Ovary (tissue), 9 donors: ENCODE data around the gene STK38L. TPM values are rescaled to one million over a fixed set of nuclear protein-coding genes. Genes with fewer than 3 reads are reported as not detected.

Experiments used
- DNase-seq, 5 donors: peaks; one replicate each; pipeline ENCODE4 v3.0.0-alpha.2; 2019 to 2020
- H3K27ac ChIP-seq, 2 donors: fragments of 200-600 bp; one replicate each; pipeline versions ENCODE4 v1.5.1 to v1.8.0; 2019 to 2022
- H3K27me3 ChIP-seq: fragments of 200-600 bp; one replicate; pipeline ENCODE4 v1.8.0; 2022
- H3K36me3 ChIP-seq: fragments of 200-600 bp; sonication (generic); one replicate; pipeline ENCODE4 v1.5.1; 2019
- H3K4me1 ChIP-seq: one replicate; pipeline ENCODE4 v1.8.1; 2013; ENCODE audit warnings: mild to moderate bottlenecking, moderate library complexity; ENCODE audit not compliant: insufficient read depth
- H3K4me3 ChIP-seq: fragments of 200-600 bp; sonication (generic); one replicate; pipeline ENCODE4 v1.5.1; 2017
- H3K9me3 ChIP-seq, 2 donors: fragments of 200-600 bp in 1 of 2; sonication (generic) in 1 of 2; one replicate each; pipeline versions ENCODE4 v1.5.1 to v1.8.1; 2013 to 2019; ENCODE audit warnings: mild to moderate bottlenecking in 1 of 2, moderate library complexity in 1 of 2
- CTCF ChIP-seq, 3 donors: fragments of 450-650 bp in 2 of 3; fragments of 200-600 bp in 1 of 3; IDR thresholded peaks; one replicate each; pipeline versions ENCODE4 v1.5.1 to v1.8.0; 2016 to 2022; ENCODE audit warnings: antibody characterized with exemption in 3 of 3, mild to moderate bottlenecking in 1 of 3
- EP300 ChIP-seq: sonication (generic); formaldehyde crosslinking; IDR thresholded peaks from one replicate; pipeline ENCODE4 v1.6.1; 2017; ENCODE audit warnings: antibody characterized with exemption
- POLR2A ChIP-seq: fragments of 450-650 bp; IDR thresholded peaks from one replicate; pipeline ENCODE4 v1.6.1; 2017; ENCODE audit warnings: antibody characterized with exemption, mild to moderate bottlenecking, moderate library complexity
- WGBS, 3 donors: extraction: QIAGEN DNeasy Blood & Tissue Kit in 1 of 3; methylation state at CpG; one replicate each; pipeline versions ENCODE4 v1.1.5 to v1.1.7; 2013 to 2017; 5-methylcytosine and 5-hydroxymethylcytosine counted together
- intact Hi-C, 4 donors: fragments of 100-400 bp; cut with DNase I; formaldehyde crosslinking; loops; one replicate each; pipeline versions ENCODE4 v1.11.0 to v1.15.1; 2022 to 2023
- polyA plus RNA-seq, 2 donors: library from polyadenylated mRNA; stranded (reverse); fragments of 200-250 nt in 1 of 2; fragments of 350-450 nt in 1 of 2; fragmentation: Illumina TruSeq in 1 of 2; extraction: RNeasy Lipid Tissue Mini Kit (QIAGEN cat#74804) in 1 of 2; gene quantifications; one replicate each; pipeline ENCODE4 v1.2.3, GENCODE V29; 2013 to 2014
- total RNA-seq, 7 donors: library from RNA; depleted of rRNA in 2 of 7; stranded (reverse); fragments of >200 nt in 2 of 7; fragmentation: NEBNext Ultra II Directional in 3 of 7; extraction: Animal tissue kit (Norgen Biotek cat#: 25700) in 3 of 7; gene quantifications; one replicate each; pipeline versions ENCODE4 v1.1.0 to v1.2.4, GENCODE V29; 2016 to 2023
- donor health status: DM: no; HTN: no; CAD: no; lungs with moderate emphysema.
- donor health status: DM: no; HTN: no; CAD: no.
- donor health status: Bipolar disorder and iron deficiency.
- donor health status: DM: yes; HTN: yes; CAD: no.
- donor health status: DM: no; HTN: no; CAD: no.
- donor health status: DM: yes; HTN: yes; CAD: no.

Gene STK38L
- total and polyA plus RNA-seq, 9 donors: 7.4 to 24.7 (median 16.8) TPM

- H3K27ac ChIP-seq: no peak overlapping the region
- no peaks in the 10 kb centered on the region for H3K4me1 ChIP-seq
- intact Hi-C loops: no loop called here
- DNase-seq: no peak
- H3K9me3 ChIP-seq: no peaks in the 10 kb centered on the region
- H3K36me3 ChIP-seq: no peaks in the 10 kb centered on the region
- no peak for TF ChIP-seq CTCF (IDR thresholded peaks at IDR 0.05)
- TF ChIP-seq POLR2A: no peak
- no peak for TF ChIP-seq EP300
- H3K27me3 ChIP-seq: no peaks in the 10 kb centered on the region
- WGBS, 3 donors: 92 to 96% (median 94%) methylated on average over 2 of the region's 2 CpGs
- no peak overlapping the region for H3K4me3 ChIP-seq
These were observed 117.3 kb downstream of the STK38L start for GRCh38 chr12:27361372-27361771.

GRCh38 chr12:27366621-27367020, 122.5 kb downstream of the STK38L start:
- Histone ChIP-seq H3K4me3 (no peak overlapping the region), H3K4me1 (no peaks in the 10 kb centered on the region), H3K36me3 (no peaks in the 10 kb centered on the region), H3K9me3 (no peaks in the 10 kb centered on the region), H3K27me3 (no peaks in the 10 kb centered on the region), H3K27ac (no peak overlapping the region)
- WGBS, 3 donors: 90 to 95% (median 92%) methylated on average over 3 of the region's 3 CpGs
- DNase-seq: no peak
- intact Hi-C loops: no loop called here
- TF ChIP-seq EP300: no peak

GRCh38 chr12:27367078-27367477, 123.0 kb downstream of the STK38L start:
- TF ChIP-seq POLR2A (no peak), EP300 (no peak)
- Histone ChIP-seq H3K36me3 (no peaks in the 10 kb centered on the region), H3K4me1 (no peaks in the 10 kb centered on the region), H3K27me3 (no peaks in the 10 kb centered on the region), H3K4me3 (no peak overlapping the region), H3K9me3 (no peaks in the 10 kb centered on the region), H3K27ac (no peak overlapping the region)
- intact Hi-C loops: no loop called here
- DNase-seq: no peak
- 78 to 80% (median 80%) methylated on average over 6 of the region's 6 CpGs for WGBS, 3 donors

Other genes with a start within 250 kb of the STK38L start
- 10 to 100 TPM; 35.2 to 63.8 (median 44.2) TPM for gene TM7SF3, start 229.9 kb upstream of the STK38L start, total RNA-seq
- gene TM7SF3, start 229.9 kb upstream of the STK38L start, polyA plus RNA-seq: 100 to 1,000 TPM in 1 of 2 donors, 10 to 100 TPM in 1; 41.5 to 117 TPM
- gene MED21, start 221.7 kb upstream of the STK38L start, total RNA-seq: 10 to 100 TPM; 31.1 to 77.5 (median 60.1) TPM
- 10 to 100 TPM; 36.5 to 52.8 TPM for gene MED21, start 221.7 kb upstream of the STK38L start, polyA plus RNA-seq
- gene C12orf71, start 161.7 kb upstream of the STK38L start, total RNA-seq: not detected
- gene C12orf71, start 161.7 kb upstream of the STK38L start, polyA plus RNA-seq: not detected
- gene BMAL2, start 88.5 kb downstream of the STK38L start, total RNA-seq: 1 to 10 TPM in 3 of 7 donors, under 1 TPM in 4; 0.13 to 3.0 (median 0.87) TPM
- 1 to 10 TPM in 1 of 2 donors, under 1 TPM in 1; 0.41 to 1.2 TPM for gene BMAL2, start 88.5 kb downstream of the STK38L start, polyA plus RNA-seq
- not detected for gene SMCO2, start 202.4 kb downstream of the STK38L start, total RNA-seq
- not detected for gene SMCO2, start 202.4 kb downstream of the STK38L start, polyA plus RNA-seq